NCI-H1105 (cell line): ENCODE measurements around the gene ARMH1.

Experiments used
- DNase-seq: peaks from one replicate; lab custom pipeline; 2025; lab: John Stamatoyannopoulos, UW

Gene ARMH1

GRCh38 chr1:44670751-44671640 lies 3.5 kb upstream of the ARMH1 start:
- DNase-seq = no peak

DNA sequence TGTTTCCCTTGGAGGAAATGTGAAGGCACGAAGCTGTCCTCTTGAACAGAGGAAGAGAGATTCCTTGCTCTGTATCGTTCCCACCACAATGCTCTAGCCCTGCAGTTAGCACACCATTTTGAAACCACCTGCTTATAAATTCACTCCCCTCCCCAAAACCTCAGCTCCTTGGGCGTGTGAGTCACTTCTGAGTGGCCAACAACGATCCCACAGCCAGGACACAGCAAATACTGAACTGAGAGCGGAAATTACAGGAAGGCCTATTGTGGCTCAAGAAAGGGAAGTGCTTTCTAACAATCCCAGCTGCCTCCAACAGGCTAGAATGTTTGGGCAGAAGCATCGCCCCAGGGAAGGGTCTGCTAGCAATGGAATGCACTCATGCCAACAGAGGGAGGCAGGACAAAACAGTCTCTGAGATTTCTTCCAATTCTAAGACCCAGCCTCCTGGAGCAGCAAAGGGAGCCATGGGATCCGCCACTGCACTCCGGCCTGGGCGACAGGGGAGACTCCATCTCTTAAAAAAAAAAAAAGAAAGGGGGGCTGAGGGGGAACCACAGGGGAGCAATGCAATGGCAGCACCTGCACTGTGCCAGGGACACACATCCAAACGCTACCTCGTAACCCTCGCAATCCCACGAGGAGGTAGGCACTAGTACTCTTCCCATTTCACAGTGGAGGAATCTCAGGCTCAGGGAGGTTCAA lies 2.1 kb upstream of the ARMH1 start:
- no peak for DNase-seq

DNA sequence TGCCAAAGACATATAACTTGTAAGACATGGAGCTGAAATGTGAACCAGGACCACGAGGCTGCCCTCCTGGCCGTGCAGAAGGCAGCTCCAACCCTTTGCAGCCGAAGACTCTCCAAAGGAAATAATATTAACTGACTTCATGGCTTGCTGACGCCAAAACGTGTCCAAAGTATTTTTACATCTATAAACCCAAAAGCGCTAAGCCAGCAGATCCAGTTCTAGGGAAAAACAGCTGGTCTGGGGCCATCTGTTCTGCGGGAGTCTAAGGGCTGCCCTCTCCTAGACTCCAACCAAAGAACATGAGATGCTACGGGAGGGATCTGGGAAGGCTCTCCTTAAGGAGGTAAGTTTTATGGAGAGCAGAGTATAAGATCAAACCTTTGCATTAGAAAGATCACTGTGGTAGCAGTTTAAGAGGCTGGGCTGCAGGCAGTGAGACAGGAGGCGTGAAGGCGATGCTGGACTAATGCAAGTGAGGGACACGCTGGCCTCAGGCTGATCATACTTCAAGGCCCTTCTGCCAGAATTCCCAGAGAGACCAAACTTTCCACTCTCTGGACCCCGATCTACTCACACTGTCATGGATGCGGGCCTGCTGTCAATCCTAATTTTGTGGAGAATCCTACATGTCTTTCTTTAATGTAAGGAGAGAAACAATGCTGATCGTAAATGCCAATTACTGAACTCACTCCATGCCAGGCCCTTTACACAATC lies 1.4 kb upstream of the ARMH1 start:
- DNase-seq = no peak

DNA sequence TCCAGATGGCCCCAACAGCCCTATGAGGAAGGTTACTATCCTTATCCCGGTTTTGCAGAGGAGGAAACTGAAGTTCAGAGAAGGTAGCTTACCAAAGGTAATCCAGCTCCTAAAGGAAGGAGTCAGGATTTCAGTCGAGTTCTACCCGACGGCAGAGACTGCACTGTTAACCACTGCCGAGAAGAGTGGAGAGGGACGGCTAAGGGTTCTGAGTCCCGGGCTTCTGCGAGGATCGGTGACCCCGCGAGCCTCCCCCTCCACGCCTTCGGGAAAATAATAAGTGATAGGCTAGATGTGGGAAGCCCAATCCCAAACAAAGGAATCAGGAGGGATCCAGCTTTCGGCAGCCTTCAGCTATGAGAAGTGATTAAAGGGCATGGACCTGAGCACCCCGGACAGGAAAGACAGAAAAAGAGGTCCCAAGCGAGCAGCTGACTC lies 820 bp upstream of the ARMH1 start:
- no peak for DNase-seq

- no peak for DNase-seq
Measured at GRCh38 chr1:44675186-44675585, 672 bp downstream of the ARMH1 start.

GRCh38 chr1:44676484-44677200 lies 2.1 kb downstream of the ARMH1 start:
- DNase-seq = no peak

GRCh38 chr1:44677201-44677766 lies 2.8 kb downstream of the ARMH1 start:
- no peak for DNase-seq

- DNase-seq = no peak
Measured at GRCh38 chr1:44678120-44678519, 3.6 kb downstream of the ARMH1 start.

- no peak for DNase-seq
Measured at GRCh38 chr1:44678626-44679025, 4.1 kb downstream of the ARMH1 start.

- DNase-seq = no peak
Measured at GRCh38 chr1:44679468-44679867, 5.0 kb downstream of the ARMH1 start.

DNA sequence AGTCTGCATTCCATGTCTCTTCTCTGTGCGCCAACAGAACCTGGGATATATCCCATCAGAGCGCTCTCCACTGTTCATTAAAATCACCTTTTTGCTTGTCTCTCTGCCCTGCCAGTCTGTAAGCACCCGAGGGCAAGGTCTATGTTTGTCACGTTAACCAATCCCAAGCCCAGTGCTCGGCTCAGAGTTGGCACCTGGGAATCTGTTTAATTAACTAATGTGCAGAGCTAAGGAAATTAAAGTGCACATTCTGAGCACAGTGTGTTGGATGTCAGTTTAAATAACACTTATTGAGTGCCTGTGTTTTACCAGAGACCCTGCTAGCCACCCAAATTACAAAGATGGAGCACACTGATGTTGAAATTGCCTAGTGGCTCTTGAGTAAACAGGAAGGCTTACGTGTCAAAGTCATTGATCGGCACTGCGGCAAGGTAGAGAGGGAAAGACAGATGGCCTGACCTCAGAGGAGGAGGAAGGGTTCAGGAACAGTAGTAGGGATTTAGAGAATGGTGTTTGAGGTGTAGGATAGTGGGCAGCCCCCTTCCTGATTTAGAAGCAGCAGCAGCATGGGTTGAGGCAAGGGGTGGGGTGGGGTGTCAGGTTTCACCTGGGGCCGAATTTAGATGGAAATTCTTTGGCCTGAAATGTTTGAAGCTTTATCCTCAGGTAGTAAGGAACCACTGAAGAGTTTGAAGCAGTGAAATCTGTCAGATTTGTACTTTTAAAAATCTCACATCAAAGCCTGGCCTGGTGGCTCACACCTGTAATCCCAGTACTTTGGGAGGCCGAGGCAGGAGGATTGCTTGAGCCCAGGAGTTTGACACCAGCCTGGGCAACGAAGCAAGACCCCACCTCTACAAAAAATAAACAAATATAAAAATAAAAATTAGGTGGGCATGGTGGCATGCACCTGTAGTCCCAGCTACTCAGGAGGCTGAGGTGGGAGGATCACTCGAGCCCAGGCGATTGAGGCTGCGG lies 7.7 kb downstream of the ARMH1 start:
- no peak for DNase-seq

DNA sequence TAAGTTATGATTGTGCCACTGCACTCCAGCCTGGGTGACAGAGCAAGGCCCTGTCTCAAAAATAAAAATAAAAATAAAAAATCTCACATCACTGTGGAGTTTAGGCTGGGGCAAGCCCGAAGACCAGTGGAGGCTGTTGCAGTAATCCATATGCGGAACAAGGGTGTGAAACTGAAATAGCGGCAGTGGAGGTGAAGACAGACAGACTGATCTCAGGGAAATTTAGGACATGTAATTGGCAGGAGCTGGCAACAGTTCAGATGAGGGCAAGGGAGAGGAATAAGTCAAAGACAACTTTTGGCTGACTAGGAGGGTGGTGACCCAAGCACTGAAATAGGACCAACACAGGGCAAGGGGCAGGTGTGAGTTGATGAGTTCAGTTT lies 8.4 kb downstream of the ARMH1 start:
- no peak for DNase-seq

GRCh38 chr1:44684525-44684924 lies 10.0 kb downstream of the ARMH1 start:
- no peak for DNase-seq

- no peak for DNase-seq
Measured at GRCh38 chr1:44685218-44685617, 10.7 kb downstream of the ARMH1 start.

GRCh38 chr1:44685881-44686280 lies 11.4 kb downstream of the ARMH1 start:
- DNase-seq = no peak

GRCh38 chr1:44688760-44689446 lies 14.4 kb downstream of the ARMH1 start:
- DNase-seq = no peak

GRCh38 chr1:44689447-44689765 lies 14.9 kb downstream of the ARMH1 start:
- no peak for DNase-seq

DNA sequence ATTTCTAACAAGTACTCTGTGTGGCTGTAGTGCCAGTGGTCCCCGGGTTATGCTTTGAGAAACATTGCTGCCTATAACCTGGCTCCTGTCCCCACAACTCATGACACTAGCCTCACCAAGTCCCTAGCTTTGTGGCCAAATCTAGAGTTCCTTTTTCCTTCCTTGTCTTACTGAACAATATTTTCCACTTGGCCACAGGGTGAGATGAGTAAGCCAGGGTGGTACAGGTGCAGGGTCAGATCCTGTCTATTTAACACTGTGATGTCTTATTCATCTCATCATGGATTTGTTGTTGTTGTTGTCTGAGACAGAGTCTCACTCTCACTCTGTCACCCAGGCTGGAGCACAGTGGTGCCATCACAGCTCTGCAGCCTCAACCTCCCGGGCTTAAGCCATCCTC lies 18.6 kb downstream of the ARMH1 start:
- DNase-seq = no peak

GRCh38 chr1:44693900-44694299 lies 19.4 kb downstream of the ARMH1 start:
- DNase-seq = no peak

- DNase-seq = no peak
Measured at GRCh38 chr1:44694863-44695478, 20.5 kb downstream of the ARMH1 start.
